Effector memory CD4-positive, alpha-beta T cell (primary cell): ENCODE measurements around the gene CUL5.

Source experiments
- DNase-seq, 3 donors: peaks; one replicate each; pipeline ENCODE4 v3.0.0-alpha.2; 2020
- H3K27ac ChIP-seq: 2 replicates; pipeline ENCODE4 v1.7.0; 2013; ENCODE audit warnings: mild to moderate bottlenecking, low read length, moderate library complexity; ENCODE audit not compliant: insufficient read depth, poor library complexity, severe bottlenecking
- H3K27me3 ChIP-seq: replicated peaks from 2 replicates; pipeline ENCODE4 v1.7.0; 2013; ENCODE audit warnings: mild to moderate bottlenecking, low read length; ENCODE audit not compliant: insufficient read depth, control insufficient read depth, poor library complexity, severe bottlenecking
- H3K36me3 ChIP-seq: 2 replicates; pipeline ENCODE4 v1.7.0; 2013; ENCODE audit warnings: mild to moderate bottlenecking, low read length, moderate library complexity; ENCODE audit not compliant: control insufficient read depth, insufficient read depth
- H3K4me1 ChIP-seq: 2 replicates; pipeline ENCODE4 v1.7.0; 2013; ENCODE audit warnings: low read length, mild to moderate bottlenecking; ENCODE audit not compliant: control insufficient read depth, insufficient read depth, poor library complexity, severe bottlenecking
- H3K4me3 ChIP-seq: 2 replicates; pipeline ENCODE4 v1.7.0; 2013; ENCODE audit warnings: low read length, low read depth, mild to moderate bottlenecking; ENCODE audit not compliant: insufficient read depth, poor library complexity, severe bottlenecking
- H3K9me3 ChIP-seq: 2 replicates; pipeline ENCODE4 v1.7.0; 2013; ENCODE audit warnings: mild to moderate bottlenecking, low read length, moderate library complexity; ENCODE audit not compliant: control insufficient read depth

CUL5 gene

DNA sequence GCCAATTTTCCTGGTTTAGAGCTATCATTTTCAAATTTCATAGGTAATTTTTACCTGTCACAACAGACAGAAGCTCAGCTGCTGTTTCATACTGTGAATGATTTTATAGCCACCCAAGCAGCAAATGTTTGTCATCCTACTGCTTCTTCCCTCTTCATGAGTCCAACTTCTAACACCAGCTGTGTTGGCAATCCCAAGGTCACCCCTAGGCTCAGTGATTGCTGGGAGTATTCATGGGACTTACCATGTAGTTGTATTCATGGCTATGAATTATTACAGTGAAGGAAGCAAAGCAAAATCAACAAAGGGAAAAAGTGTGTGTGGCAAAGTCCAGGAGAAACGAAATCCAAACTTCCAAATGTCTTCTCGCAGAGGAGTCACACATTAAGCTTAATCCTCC lies 28.5 kb downstream of the CUL5 start:
- Histone ChIP-seq H3K36me3 (peaks cover 33% of the 10 kb centered on the region), H3K4me3 (no peak overlapping the region), H3K9me3 (no peaks in the 10 kb centered on the region), H3K27me3 (no peaks in the 10 kb centered on the region), H3K4me1 (no peaks in the 10 kb centered on the region), H3K27ac (no peak overlapping the region)
- DNase-seq, result no peak

DNA sequence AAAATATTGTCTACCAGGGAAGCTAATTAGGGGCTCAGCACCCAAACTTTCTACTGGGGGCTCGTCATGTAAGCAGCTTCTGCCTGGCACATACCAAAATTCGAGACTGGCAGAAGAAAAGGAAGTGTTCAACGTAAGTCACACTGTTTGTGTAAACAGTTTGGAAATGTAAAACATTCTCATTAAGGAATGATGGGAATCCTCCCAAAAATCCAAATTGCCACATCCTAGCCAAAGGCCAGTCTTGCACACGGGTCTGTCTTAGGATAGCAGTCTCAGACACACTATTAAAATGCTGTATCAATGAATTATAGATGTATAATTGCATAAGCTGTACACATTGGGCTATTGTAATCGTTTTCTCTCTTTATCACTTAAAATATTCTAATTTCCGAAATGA lies 28.9 kb downstream of the CUL5 start:
- H3K27ac ChIP-seq, result no peak overlapping the region
- DNase-seq, result no peak
- peaks cover 33% of the 10 kb centered on the region for H3K36me3 ChIP-seq
- H3K4me1 ChIP-seq, result no peaks in the 10 kb centered on the region
- H3K4me3 ChIP-seq, result no peak overlapping the region
- H3K27me3 ChIP-seq, result no peaks in the 10 kb centered on the region
- H3K9me3 ChIP-seq, result no peaks in the 10 kb centered on the region

DNA sequence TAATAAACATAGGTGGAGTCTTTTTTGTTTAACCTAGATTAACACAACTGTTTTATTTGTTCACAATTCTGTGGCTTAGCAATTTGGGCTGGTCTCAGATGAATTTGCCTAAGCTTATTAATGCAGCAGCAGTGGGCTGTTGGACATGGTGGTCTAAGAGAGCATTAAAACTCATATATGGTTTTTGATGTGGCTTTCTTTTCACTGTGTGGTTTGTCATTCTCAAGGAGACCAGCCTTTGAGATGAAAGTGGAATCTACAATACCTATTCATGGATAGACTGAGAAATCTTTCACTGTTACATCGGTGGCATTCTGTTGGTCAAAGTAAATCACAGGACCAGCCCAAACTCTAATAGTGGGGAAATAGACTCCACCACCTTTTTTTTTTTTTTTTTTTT lies 39.6 kb downstream of the CUL5 start:
- Histone ChIP-seq H3K9me3 (no peaks in the 10 kb centered on the region), H3K4me1 (no peaks in the 10 kb centered on the region), H3K27ac (no peak overlapping the region), H3K27me3 (no peaks in the 10 kb centered on the region), H3K4me3 (no peak overlapping the region), H3K36me3 (peaks cover 15% of the 10 kb centered on the region)
- no peak for DNase-seq

DNA sequence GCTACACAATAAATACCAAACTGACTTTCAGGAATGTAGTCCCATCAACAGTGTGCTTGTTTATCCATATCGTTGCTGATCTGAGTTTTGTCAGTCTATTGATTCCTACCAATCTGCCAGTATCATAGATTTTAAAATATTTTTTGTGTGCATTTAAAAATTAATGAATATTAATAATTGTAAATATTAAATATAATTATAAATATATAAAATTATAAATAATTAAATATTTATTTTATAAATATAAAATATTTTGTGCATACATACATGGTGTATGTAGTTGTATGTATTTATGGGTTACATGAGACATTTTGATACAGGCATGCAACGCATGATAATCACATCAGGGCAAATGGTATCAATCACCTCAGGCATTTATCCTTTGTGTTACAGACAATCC lies 53.6 kb downstream of the CUL5 start:
- no peak overlapping the region for H3K4me3 ChIP-seq
- H3K27ac ChIP-seq, result no peak overlapping the region
- H3K36me3 ChIP-seq, result peaks cover 23% of the 10 kb centered on the region
- DNase-seq, result no peak
- H3K9me3 ChIP-seq, result no peaks in the 10 kb centered on the region
- H3K4me1 ChIP-seq, result no peaks in the 10 kb centered on the region
- no peaks in the 10 kb centered on the region for H3K27me3 ChIP-seq

DNA sequence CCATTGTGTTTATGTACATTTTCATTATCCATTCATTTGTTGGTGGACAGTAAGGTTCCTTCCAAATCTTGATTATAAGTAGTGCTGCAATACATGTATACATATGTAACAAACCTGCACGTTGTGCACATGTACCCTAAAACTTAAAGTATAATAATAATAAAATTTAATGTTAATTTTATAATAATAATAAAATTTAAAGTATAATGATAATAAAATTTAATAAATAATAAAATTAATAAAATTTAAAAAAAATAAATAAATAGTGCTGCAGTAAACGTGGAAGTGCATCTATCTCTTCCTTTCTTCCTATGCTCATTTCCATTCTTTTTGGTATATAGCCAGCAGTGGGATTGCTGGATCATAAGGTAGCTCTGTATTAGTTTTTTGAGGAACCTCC lies 54.7 kb downstream of the CUL5 start:
- Histone ChIP-seq H3K27me3 (no peaks in the 10 kb centered on the region), H3K9me3 (no peaks in the 10 kb centered on the region), H3K27ac (no peak overlapping the region), H3K4me1 (no peaks in the 10 kb centered on the region), H3K4me3 (no peak overlapping the region), H3K36me3 (peaks cover 18% of the 10 kb centered on the region)
- no peak for DNase-seq

DNA sequence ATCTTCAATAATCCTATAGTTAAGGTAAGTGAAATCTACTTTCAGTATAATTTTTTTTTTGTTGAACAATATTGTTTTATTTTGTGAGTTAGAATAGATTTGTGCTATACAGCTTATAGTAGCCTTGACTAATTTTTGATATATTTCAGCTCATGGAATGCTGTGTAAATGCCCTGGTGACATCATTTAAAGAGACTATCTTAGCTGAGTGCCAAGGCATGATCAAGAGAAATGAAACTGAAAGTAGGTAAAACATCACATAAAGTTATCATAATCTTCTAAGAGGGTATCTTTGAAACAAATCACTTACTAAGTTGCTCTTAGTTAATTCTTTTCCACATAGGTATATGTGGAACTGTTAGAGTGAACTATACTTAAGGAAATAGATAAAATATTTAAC lies 61.2 kb downstream of the CUL5 start:
- no peak for DNase-seq

DNA sequence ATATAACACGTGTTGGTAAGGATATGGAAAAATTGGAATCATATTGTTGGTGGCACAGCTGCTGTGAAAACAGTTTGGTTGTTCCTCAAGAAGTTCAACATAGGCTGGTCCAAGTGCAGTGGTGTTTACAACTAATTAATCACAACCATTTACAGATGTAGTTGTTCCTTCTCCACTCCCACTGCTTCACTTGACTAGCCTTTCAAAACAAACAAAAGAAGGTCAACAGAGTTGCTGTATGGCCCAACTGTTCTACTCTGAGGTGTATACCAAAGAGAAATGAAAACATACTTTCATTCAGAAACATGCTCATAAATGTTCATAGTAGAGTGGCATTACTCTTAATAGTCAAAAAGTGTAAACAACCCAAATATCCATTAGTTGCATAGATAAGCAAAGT lies 76.1 kb downstream of the CUL5 start:
- no peaks in the 10 kb centered on the region for H3K4me1 ChIP-seq
- H3K27me3 ChIP-seq, result no peaks in the 10 kb centered on the region
- no peak overlapping the region for H3K27ac ChIP-seq
- no peak overlapping the region for H3K4me3 ChIP-seq
- H3K36me3 ChIP-seq, result peaks cover 25% of the 10 kb centered on the region
- no peak for DNase-seq
- no peaks in the 10 kb centered on the region for H3K9me3 ChIP-seq

More for the DNA sequence above, 61.2 kb downstream of the CUL5 start:
- H3K9me3 ChIP-seq, result no peaks in the 10 kb centered on the region
- peaks cover 13% of the 10 kb centered on the region for H3K36me3 ChIP-seq
- peak overlapping the region; percentile 32 for H3K27ac ChIP-seq
- H3K27me3 ChIP-seq, result no peaks in the 10 kb centered on the region
- H3K4me3 ChIP-seq, result no peak overlapping the region
- H3K4me1 ChIP-seq, result peaks cover 3% of the 10 kb centered on the region

DNA sequence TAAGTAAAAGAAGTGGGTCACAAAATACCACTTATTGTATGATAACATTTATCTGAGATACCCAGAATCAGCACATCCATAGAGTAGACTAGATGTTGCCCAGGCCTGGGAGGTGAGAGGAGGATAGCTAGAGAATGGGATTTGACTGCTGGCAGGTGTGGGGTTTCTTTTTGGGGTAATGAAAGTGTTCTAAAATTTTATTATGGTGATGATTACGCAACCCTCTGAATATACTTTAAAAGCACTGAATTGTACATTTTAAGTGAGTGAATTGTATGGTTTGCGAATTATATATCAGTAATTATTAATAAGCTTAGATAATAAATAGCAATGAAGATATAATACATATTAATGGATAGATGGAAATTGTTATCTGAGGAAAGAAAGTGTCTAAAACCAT lies 77.0 kb downstream of the CUL5 start:
- H3K27me3 ChIP-seq, result no peaks in the 10 kb centered on the region
- H3K36me3 ChIP-seq, result peaks cover 25% of the 10 kb centered on the region
- DNase-seq, result no peak
- no peak overlapping the region for H3K27ac ChIP-seq
- no peak overlapping the region for H3K4me3 ChIP-seq
- H3K4me1 ChIP-seq, result no peaks in the 10 kb centered on the region
- no peaks in the 10 kb centered on the region for H3K9me3 ChIP-seq

DNA sequence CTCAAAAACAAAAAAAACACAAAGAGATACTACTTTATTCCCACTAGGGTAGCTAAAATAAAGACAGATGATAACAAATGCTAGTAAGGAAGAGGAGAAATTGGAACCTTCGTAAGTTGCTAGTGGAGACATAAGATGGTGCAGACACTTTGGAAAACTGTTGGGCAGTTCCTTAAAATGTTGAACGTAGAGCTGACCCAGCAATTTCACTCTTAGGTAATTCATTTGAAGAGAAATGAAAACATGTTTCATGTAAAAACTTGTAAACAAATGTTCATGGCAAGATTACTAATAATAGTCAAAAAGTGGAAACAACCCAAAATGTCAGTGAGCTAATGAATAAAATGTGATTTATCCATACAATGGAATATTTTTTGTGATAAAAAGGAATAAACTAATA lies 83.4 kb downstream of the CUL5 start:
- Histone ChIP-seq H3K36me3 (peaks cover 26% of the 10 kb centered on the region), H3K4me1 (no peaks in the 10 kb centered on the region), H3K4me3 (no peak overlapping the region), H3K9me3 (no peaks in the 10 kb centered on the region), H3K27ac (no peak overlapping the region), H3K27me3 (no peaks in the 10 kb centered on the region)
- DNase-seq, result no peak

DNA sequence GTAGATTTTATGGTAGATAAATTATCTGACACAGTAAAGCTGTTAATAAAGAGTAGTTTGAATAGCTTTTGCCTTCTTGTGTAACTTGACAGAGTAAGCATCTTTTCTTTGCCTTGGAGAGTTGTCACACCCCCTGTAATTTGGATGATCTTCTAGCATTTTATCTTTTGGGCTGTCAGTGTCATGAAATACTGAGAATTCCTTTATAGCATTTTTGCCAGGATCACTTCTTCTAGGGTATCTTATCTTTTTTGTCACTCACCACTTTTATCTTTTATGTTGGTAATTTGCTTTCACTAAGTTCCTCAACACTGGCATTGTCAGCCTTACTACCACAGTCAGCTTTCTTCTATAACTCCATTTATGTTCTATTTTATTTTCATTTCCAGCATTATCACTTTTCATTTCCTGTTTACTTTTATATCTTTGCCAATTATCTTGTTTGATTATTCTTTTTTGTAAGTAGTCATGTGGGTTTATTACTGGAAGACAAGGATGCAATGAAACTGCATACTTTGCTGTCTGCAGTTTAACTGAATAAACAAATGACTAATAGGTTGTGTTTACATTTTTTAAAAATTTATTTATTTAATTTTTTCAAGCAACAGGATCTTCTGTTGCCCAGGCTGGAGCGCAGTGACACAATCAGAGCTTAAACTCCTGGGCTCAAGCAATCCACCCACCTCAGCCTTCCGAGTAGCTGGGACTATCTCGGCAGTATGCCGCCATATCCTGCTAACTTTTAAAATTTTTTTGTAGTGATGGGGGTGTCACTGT lies 84.6 kb downstream of the CUL5 start:
- H3K27ac ChIP-seq, result no peak overlapping the region
- DNase-seq, result no peak
- H3K4me1 ChIP-seq, result no peaks in the 10 kb centered on the region
- H3K9me3 ChIP-seq, result no peaks in the 10 kb centered on the region
- no peaks in the 10 kb centered on the region for H3K27me3 ChIP-seq
- H3K4me3 ChIP-seq, result no peak overlapping the region
- peaks cover 35% of the 10 kb centered on the region for H3K36me3 ChIP-seq
